PC-9 (cell line): ENCODE data around the gene PRKAG1. TPM values are rescaled to one million over a fixed set of nuclear protein-coding genes. Genes with fewer than 3 reads are reported as not detected.
A peak's percentile ranks its signal among the peaks of the same experiment; 100 is the strongest.

Experiments
- BruUV-seq: library from RNA; stranded (reverse); fragments of 400-500 nt; replicated peaks from 2 replicates; lab custom pipeline; 2021; lab: Mats Ljungman, UMichigan
- CTCF ChIA-PET: fragments of 300-600 bp; sonication (Branson Sonifier 250); formaldehyde crosslinking; loops from one replicate; lab custom pipeline; 2022; ENCODE audit warnings: antibody characterized with exemption; lab: Charles Lee
- POLR2A ChIA-PET: fragments of 300-600 bp; sonication (Branson Sonifier 250); formaldehyde crosslinking; loops from one replicate; lab custom pipeline; 2022; ENCODE audit warnings: antibody characterized with exemption; ENCODE audit not compliant: unreplicated experiment; lab: Charles Lee
- DNase-seq, 2 experiments: peaks; one replicate each; pipeline versions ENCODE4 v3.0.0 to v3.0.0-alpha.2; 2015 to 2022; ENCODE audit warnings: mixed read lengths in 1 of 2
- H2AFZ ChIP-seq: fragments of 200-600 bp; sonication (generic); 2 replicates; pipeline ENCODE4 v1.8.1; 2017; ENCODE audit warnings: antibody characterized with exemption
- H3F3A ChIP-seq: fragments of 200-600 bp; sonication (generic); 2 replicates; pipeline ENCODE4 v1.8.1; 2017; ENCODE audit warnings: antibody characterized with exemption, mild to moderate bottlenecking, low read depth; ENCODE audit not compliant: insufficient read depth
- H3K27ac ChIP-seq: fragments of 200-600 bp; sonication (generic); 2 replicates; pipeline ENCODE4 v1.6.1; 2016; ENCODE audit warnings: mixed run types
- H3K27me3 ChIP-seq: fragments of 200-600 bp; sonication (generic); 2 replicates; pipeline ENCODE4 v1.6.1; 2016; ENCODE audit warnings: low read depth, mixed run types; ENCODE audit not compliant: insufficient read depth
- H3K36me3 ChIP-seq: fragments of 200-600 bp; sonication (generic); 2 replicates; pipeline ENCODE4 v1.6.1; 2016; ENCODE audit warnings: low read depth, mixed run types
- H3K4me1 ChIP-seq: fragments of 200-600 bp; sonication (generic); replicated peaks from 2 replicates; pipeline ENCODE4 v1.6.1; 2016; ENCODE audit warnings: mixed run types; ENCODE audit not compliant: insufficient read depth
- H3K4me2 ChIP-seq: fragments of 200-600 bp; sonication (generic); 2 replicates; pipeline ENCODE4 v1.6.1; 2017; ENCODE audit warnings: mixed run types
- H3K4me3 ChIP-seq: fragments of 200-600 bp; sonication (generic); 2 replicates; pipeline ENCODE4 v1.6.1; 2016; ENCODE audit warnings: mixed run types
- H3K79me2 ChIP-seq: fragments of 200-600 bp; sonication (generic); 2 replicates; pipeline ENCODE4 v1.6.1; 2017; ENCODE audit warnings: low read depth, mixed run types
- H3K9me2 ChIP-seq: fragments of 200-600 bp; sonication (generic); 2 replicates; pipeline ENCODE4 v1.8.1; 2017; ENCODE audit warnings: mild to moderate bottlenecking; ENCODE audit not compliant: insufficient read depth
- H3K9me3 ChIP-seq: fragments of 200-600 bp; sonication (generic); 2 replicates; pipeline ENCODE4 v1.8.1; 2016; ENCODE audit warnings: low read depth; ENCODE audit not compliant: insufficient read depth
- H4K20me1 ChIP-seq: fragments of 200-600 bp; sonication (generic); 2 replicates; pipeline ENCODE4 v1.8.1; 2017; ENCODE audit not compliant: insufficient read depth
- EZH2 ChIP-seq: fragments of 200-600 bp; sonication (generic); IDR thresholded peaks from 2 replicates; pipeline ENCODE4 v1.8.0; 2017; ENCODE audit warnings: antibody characterized with exemption, low read depth
- intact Hi-C: fragments of 100-400 bp; cut with micrococcal nuclease; formaldehyde crosslinking; loops from one replicate; pipeline ENCODE4 v1.10.0; 2022; ENCODE audit not compliant: unreplicated experiment
- total RNA-seq: library from RNA; stranded (reverse); gene quantifications from 2 replicates; pipeline ENCODE4 v1.2.3, GENCODE V29; 2021
- TF ChIP-seq, protein P1 (sequence below): fragments of 200-600 bp; sonication (generic); conservative IDR thresholded peaks from 2 replicates; pipeline ENCODE4 v1.6.1; 2017; ENCODE audit warnings: mixed run types, antibody characterized with exemption, mild to moderate bottlenecking, moderate library complexity

The PRKAG1 gene
- total RNA-seq, 1 experiment from 2014 or later, result 53.6 TPM

DNA sequence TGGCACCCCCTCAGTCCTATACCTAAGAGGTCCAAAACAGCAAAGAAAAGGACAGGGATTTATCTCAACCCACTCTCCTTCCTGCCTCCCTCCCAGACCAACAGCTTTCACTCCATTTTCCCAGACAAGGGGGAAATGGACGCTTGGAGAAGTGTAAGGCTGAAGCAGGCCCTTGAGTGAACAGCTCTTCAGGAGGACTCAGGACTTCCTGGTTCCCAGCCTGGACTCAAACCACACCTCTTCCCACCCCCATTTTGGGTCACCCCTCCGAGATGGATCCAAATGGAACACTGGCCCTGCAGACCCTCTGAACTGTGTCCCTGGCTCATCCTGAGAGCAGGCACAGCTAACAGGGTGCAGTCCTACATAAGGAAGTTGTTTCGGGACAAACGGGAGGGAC lies 39.3 kb upstream of the PRKAG1 start:
- intact Hi-C loops, result loop anchor here (5.0 kb wide), 1 partner anchor 41 kb away; the partner anchor contains the start of gene PRKAG1

DNA sequence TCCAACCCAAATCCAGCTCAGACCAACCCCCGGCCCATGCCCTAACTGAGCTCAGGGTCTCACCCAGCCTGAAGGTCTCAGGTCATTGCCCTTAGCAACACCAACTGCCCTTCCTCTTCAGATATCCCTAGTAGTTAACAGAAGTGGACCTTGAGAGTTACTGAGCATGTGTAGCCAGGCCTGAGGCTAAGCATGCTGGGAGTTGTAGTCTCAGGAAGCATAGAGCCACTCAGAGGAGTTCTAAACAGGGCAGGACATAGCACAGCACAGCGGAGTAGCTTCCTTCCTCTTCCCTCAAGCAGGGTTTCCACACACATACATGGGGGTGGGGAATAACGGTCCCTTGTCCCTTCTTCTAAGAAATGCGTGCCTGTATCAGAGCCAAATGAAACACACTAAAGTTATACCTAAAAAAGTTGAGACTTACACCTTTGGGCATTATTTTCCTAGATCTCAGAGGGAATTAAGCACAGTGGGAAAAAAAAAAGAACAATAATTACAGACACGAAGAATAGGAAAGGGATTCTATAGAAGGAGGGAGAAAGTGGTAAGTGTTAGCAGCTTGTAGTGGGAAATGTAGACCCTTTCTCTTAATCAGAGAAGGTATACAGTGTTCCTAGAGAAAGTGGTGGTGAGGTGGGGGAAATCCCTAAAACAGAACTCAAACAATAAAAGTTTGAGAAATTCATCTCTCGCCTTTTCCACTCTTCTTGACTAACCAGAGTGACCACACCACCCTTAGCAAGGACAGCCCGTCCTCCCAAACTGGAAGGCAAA lies 37.6 kb upstream of the PRKAG1 start:
- peaks cover 10% of the 10 kb centered on the region; the same call in 1 of the 2 replicates for H3K36me3 ChIP-seq

More for the DNA sequence above, 39.3 kb upstream of the PRKAG1 start:
- H3K4me3 ChIP-seq, result peak overlapping the region; percentile 87
- peaks cover 34% of the 10 kb centered on the region for H3K4me1 ChIP-seq
- peaks cover 10% of the 10 kb centered on the region; the same call in 1 of the 2 replicates for H3K36me3 ChIP-seq
- ChIA-PET POLR2A (no interaction called here), CTCF (no interaction called here)
- no peak overlapping the region for H2AFZ ChIP-seq
- H3F3A ChIP-seq, result no peaks in the 10 kb centered on the region; the same call in 1 of the 2 replicates
- no TSS peak for BruUV-seq
- no peak overlapping the region for H3K27ac ChIP-seq
- peak overlapping the region; percentile 100 for H3K4me2 ChIP-seq
- no peak for DNase-seq
- no peaks in the 10 kb centered on the region for H3K27me3 ChIP-seq
- H3K9me3 ChIP-seq, result no peaks in the 10 kb centered on the region
- TF ChIP-seq, protein P1, sequence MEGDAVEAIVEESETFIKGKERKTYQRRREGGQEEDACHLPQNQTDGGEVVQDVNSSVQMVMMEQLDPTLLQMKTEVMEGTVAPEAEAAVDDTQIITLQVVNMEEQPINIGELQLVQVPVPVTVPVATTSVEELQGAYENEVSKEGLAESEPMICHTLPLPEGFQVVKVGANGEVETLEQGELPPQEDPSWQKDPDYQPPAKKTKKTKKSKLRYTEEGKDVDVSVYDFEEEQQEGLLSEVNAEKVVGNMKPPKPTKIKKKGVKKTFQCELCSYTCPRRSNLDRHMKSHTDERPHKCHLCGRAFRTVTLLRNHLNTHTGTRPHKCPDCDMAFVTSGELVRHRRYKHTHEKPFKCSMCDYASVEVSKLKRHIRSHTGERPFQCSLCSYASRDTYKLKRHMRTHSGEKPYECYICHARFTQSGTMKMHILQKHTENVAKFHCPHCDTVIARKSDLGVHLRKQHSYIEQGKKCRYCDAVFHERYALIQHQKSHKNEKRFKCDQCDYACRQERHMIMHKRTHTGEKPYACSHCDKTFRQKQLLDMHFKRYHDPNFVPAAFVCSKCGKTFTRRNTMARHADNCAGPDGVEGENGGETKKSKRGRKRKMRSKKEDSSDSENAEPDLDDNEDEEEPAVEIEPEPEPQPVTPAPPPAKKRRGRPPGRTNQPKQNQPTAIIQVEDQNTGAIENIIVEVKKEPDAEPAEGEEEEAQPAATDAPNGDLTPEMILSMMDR, result no peak
- no peak for TF ChIP-seq EZH2
- H4K20me1 ChIP-seq, result peaks cover 57% of the 10 kb centered on the region
- no peaks in the 10 kb centered on the region for H3K9me2 ChIP-seq
- H3K79me2 ChIP-seq, result peaks cover 68% of the 10 kb centered on the region

DNA sequence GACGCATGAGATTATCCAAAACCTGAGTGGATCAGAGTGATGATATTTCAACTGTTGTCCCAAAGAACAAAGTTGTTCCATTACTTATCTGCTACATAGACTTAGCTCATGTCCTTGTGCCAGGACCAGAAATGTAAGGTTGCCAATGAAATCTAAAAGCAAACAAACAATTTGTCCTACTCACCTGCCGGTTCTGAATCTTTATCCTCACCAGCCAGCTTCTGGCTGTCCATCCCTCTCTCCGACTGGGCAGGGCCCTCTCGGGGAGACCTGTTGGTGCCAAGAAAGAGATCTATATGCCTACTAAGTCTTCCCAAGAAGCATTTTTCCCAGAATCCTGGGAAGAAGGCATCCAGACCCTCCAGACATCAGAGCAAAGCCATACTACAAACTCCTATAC lies 36.5 kb upstream of the PRKAG1 start:
- H3K9me3 ChIP-seq, result no peaks in the 10 kb centered on the region
- H3K79me2 ChIP-seq, result peaks cover 58% of the 10 kb centered on the region
- no peak overlapping the region for H2AFZ ChIP-seq
- ChIA-PET POLR2A (no interaction called here), CTCF (no interaction called here)
- H3F3A ChIP-seq, result no peaks in the 10 kb centered on the region
- no peak for DNase-seq
- H3K4me2 ChIP-seq, result no peak overlapping the region
- no peak overlapping the region for H3K27ac ChIP-seq
- BruUV-seq, result no TSS peak
- H3K27me3 ChIP-seq, result no peaks in the 10 kb centered on the region
- no peak for TF ChIP-seq EZH2
- TF ChIP-seq, protein P1, result no peak
- H3K4me3 ChIP-seq, result no peak overlapping the region
- peaks cover 26% of the 10 kb centered on the region for H3K4me1 ChIP-seq
- H3K36me3 ChIP-seq, result peaks cover 10% of the 10 kb centered on the region; the same call in 1 of the 2 replicates
- H4K20me1 ChIP-seq, result peaks cover 62% of the 10 kb centered on the region
- intact Hi-C loops, result loop anchor here (5.0 kb wide), 1 partner anchor 38 kb away; the partner anchor contains the start of gene PRKAG1
- H3K9me2 ChIP-seq, result no peaks in the 10 kb centered on the region

More for the DNA sequence above, 37.6 kb upstream of the PRKAG1 start:
- H3K27me3 ChIP-seq, result no peaks in the 10 kb centered on the region
- no peak for DNase-seq
- H3K4me2 ChIP-seq, result peak overlapping the region; percentile 100; the same call in 1 of the 2 replicates
- intact Hi-C loops, result loop anchor here (5.0 kb wide), 1 partner anchor 39 kb away; the partner anchor contains the start of gene PRKAG1
- H3F3A ChIP-seq, result no peaks in the 10 kb centered on the region
- no peak overlapping the region for H3K4me3 ChIP-seq
- H4K20me1 ChIP-seq, result peaks cover 57% of the 10 kb centered on the region
- H2AFZ ChIP-seq, result no peak overlapping the region
- no peaks in the 10 kb centered on the region for H3K9me3 ChIP-seq
- no peak overlapping the region for H3K27ac ChIP-seq
- POLR2A ChIA-PET, result no interaction called here
- no peaks in the 10 kb centered on the region for H3K9me2 ChIP-seq
- H3K79me2 ChIP-seq, result peaks cover 64% of the 10 kb centered on the region
- no TSS peak for BruUV-seq
- no peak for TF ChIP-seq EZH2
- TF ChIP-seq, protein P1, result no peak
- peaks cover 26% of the 10 kb centered on the region for H3K4me1 ChIP-seq
- CTCF ChIA-PET, result interaction anchor here (0.7 kb wide), 1 partner anchor 38 kb away, joined by 4 read pairs; the partner anchor contains the start of gene DHH
